ENCODE results near the gene AKR7A3.
A peak's percentile ranks its signal among the peaks of the same experiment; 100 is the strongest.

Gene AKR7A3

GRCh38 chr1:19288324-19289241, at the start of gene AKR7A3:
AKR7A3 (minus strand) TSS chr1:19288770; CDS start chr1:19288709, 61 bp downstream.
- DNase-seq, result peak; percentile 53 to 59

DNA sequence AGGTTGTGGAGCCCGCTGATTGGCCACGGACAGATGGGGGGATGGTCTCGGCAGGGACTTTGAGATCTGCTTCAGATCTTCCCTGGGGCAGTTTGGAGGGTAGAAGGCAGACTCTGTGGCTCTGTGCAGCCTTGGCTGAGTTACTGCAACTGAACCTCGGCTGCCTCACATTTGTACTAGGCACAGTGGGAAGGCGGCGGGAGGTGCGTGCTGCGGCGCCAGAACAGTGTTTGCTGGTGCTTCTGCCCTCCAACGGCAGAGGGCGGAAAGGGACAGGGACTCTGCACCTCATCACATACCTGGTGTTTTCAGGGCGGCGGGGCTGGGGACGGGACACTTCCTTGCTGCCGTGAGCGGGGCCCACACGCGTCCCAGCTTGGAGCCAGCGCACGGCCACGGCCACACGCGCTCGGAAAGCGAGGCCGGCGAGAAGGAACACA, 49.8 kb upstream of the AKR7A3 start:
- no peak for DNase-seq

GRCh38 chr1:19337289-19337688, 48.7 kb upstream of the AKR7A3 start:
- DNase-seq, result no peak

DNA sequence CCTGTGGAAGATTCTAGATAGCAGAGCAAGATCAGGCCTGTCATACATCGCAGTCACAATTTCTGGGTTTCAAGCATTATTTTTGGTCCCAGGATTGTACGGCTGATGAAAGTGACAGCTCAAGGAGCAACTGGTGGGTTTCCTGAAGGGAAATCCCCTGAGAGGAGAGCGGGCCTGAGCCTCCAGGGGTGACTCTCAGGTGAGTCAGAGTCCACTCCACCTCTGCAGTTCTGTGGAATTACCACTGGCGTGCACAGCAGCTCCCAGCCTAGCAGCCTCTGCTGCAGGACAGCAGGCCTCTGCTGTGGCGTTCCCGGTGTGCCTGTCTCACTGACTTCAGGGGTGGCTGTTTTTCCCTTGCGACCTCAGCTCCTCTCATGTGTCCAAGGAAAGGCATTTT, 48.0 kb upstream of the AKR7A3 start:
- no peak for DNase-seq

DNA sequence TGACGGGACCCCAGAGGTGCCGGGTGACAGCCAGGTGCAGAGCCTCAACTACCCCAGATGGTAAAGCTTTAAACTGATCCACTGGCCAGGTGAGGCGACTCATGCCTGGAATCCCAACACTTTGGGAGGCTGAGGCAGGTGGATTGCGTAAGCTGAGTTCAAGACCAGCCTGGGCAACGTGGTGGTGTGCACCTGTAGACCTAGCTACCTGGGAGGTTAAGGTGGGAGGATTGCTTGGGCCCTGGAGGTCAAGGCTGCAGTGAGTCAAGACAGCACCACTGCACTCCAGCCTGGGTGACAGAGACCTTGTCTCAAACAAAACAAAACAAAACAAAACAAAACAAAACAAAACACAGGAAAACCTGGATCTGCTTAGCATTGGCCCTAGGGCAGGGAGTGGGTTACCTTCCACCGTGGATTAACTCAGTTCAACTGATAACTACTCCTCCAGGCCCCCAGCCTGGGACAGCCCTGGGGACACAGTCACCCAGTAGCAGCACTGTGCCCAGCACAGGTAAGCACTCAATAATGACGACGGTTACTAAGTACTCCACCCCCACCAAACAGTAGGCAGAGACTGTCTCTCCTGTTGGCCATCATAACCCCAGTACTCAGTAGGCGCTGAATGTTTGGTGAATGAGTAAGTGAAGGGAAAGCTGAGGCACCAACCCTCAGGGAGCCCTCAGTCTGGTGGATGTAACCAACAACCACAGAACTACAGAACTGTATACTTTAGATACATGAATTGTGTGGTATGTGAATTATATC, 45.2 kb upstream of the AKR7A3 start:
- no peak for DNase-seq

DNA sequence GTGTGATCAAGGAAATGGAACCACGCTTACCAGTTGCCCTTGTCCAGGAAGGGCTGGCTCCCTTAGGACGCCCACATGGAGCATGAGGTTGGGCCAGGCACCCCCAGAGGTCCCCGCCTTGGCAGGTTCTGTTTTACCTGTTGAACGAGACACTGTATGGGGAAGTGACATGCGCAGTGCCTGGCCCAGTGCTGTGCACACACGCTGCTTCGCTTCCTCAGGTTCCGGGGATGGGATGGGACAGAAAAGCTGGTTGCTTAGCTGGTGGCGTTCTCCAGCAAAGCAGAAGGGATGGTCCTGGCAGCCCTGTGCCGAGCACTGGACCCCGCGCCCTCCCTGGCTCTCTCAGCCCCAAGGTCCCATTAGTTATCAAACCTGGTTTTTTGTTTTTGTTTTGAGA, 44.3 kb upstream of the AKR7A3 start:
- DNase-seq, result no peak

GRCh38 chr1:19331262-19331878, 42.8 kb upstream of the AKR7A3 start:
- no peak for DNase-seq

GRCh38 chr1:19330449-19331135, 42.0 kb upstream of the AKR7A3 start:
- DNase-seq, result no peak

- no peak for DNase-seq
These were observed 41.0 kb upstream of the AKR7A3 start for GRCh38 chr1:19329611-19330010.

DNA sequence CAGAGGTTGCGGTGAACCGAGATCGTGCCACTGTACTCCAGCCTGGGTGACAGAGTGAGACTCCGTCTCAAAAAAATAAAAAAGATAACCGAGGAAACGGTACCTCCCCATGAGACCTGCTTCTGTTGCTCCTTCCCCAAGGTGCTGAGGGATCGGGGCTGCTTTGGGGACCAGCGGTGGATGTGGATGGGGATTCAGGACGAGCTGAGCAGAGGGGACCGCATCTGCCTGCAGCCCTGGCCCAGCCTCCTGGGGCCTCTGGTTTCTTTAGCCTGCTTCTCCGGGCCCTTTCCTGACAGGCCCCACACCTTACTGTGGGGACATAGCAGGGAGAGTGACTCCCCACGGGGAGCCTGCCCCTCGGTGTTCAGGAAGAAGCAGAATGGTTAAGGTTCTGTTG, 40.6 kb upstream of the AKR7A3 start:
- no peak for DNase-seq

- DNase-seq, result no peak
These were observed 39.9 kb upstream of the AKR7A3 start for GRCh38 chr1:19328486-19328885.

DNA sequence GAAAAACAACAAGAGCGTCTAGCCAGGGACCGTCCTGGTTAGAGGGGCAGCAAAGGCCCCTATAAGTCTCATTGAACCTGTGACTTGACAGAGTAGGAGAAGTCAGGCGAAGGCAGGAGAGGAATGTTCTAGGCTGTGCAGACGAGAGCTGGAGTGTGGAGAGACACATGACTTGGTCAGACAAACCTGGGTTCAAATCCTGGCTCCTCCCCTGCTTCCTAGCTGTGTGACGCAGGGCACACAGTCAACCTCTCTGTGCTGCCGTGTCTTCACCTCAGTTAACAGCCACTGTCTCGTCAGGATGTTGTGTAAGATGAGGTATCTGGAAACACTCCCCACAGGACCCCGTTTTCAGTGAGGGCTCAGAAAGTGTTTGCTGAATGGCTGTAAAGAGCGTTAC, 39.2 kb upstream of the AKR7A3 start:
- DNase-seq, result no peak

DNA sequence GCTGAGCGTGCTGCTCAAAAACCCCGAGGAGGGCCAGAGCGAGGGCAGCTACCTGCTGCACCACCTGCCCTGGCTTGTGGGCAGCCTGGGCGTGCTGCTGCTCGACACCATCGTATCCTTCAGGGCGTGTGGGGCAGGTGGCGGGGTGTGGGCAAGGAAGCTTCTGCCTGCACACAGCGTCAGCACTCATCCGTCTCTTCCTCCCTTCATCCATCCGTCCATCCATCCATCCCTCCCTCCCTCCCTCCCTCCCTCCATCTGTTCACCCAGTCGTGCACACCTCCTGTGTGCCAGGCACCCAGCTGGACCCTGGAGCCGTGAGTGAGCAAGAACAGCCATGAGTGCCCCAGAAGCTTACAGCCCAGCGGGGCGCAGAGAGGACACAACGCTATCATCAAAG, 38.7 kb upstream of the AKR7A3 start:
- no peak for DNase-seq

DNA sequence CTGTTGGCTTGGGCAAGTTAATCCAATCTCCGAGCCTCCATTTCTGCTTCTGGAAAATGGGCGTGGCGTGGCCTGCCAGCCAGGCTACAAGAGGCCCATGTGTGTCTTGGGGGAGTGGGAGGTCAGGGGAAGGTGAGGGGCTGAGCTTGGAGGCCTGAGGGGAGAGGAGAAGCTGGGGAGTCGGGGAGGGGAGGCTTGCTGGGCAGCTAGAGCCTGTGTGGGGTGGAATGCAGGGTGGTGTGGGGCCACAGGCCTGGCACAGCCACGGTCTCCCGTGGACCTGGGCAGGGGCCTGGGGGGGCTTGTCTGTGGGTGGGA, 38.1 kb upstream of the AKR7A3 start:
- DNase-seq, result no peak

DNA sequence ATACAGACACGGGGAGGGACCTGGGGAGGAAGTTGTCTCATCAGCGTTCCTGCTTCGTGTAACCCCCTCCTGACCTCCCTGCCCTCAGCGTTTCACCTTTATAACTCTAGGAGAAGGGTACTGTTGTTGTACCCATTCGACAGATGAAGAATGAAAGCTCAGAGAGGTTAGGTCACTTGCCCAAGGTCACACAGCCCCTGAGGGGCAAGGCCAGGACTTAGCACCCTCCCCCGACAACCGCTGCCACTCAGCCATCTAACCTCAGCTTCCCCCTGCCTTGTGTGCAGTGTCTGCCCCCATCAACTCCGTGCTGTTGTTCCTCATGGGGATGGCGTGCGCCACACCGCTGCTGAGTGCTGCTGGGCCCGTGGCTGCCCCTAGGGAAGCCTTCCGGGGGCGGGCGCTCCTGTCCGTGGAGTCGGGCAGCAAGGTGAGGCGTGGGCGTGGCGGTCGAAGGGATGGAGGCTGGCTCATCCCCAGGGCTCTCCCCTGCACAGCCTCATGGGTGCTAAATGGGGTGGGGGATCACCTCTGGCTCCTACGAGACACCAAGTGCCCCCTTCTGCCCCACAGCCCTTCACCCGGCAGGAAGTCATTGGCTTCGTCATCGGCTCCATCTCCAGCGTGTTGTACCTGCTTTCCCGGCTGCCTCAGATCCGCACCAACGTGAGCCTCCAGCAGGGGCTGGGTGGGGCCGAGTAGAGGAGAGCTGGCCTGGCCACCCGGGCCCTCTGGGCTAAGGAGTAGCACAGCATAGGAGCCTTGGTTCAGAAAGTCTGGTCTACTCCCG, 37.6 kb upstream of the AKR7A3 start:
- no peak for DNase-seq

DNA sequence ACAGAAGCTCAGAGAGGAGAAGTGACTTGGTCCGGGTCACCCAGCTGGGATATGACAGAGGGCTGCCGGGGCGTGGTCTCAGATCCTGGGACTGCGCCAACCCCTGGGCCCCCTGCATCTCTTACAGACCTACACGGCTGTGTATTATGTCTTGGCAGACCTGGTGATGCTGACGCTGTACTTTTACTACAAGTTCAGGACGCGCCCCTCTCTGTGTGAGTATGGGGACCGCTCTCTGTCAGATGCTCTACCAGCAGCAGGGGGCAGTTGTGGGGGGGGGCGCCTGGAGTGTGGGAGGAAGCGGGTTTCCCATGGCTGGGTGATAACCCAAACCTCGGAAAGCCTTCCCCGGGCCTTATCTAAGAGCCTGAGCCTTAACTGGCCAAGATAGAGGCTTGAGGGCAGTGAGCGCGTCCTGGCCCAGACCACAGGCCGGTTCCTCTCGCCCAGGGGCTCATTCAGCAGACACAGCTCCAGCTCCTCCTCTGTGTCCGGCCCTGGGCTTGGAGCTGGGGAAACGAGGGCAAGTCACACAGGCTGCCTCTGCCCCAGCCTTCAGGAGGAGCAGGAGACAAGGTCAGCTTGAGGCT, 36.9 kb upstream of the AKR7A3 start:
- no peak for DNase-seq

- DNase-seq, result no peak
These were observed 36.1 kb upstream of the AKR7A3 start for GRCh38 chr1:19324665-19324990.

DNA sequence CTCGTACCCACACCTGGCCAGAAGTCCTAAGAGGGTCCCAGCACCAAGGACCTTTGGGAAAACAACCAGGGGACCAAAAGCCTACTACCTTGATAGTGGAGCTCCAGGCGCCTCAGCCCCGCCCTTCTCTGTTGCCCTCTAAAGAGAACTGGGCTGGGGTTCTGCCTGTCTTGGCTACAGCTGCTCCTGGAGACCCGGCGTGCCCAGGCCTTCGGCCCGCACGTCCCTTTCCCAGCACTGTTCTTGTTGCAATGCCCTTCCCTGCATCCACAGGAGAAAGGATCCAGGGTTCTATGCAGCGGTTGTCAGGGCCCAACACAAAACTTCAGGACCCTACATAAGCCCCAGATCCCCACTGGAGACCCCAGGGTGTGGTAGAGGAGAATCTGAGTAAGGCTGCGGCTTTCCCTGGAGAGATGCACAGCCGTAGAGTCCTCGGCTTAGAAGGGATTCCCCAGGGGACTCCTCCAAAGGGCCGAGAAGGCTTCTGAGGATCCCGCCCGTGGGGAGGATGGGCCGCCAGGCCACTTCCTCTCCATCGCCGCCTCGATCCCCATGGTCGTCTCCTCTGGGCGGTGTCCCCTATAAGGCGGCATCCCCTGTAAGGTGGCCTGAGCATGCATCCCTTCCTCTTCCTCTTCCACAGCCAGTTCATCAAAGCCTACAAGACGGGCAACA, 35.6 kb upstream of the AKR7A3 start:
- DNase-seq, result no peak

DNA sequence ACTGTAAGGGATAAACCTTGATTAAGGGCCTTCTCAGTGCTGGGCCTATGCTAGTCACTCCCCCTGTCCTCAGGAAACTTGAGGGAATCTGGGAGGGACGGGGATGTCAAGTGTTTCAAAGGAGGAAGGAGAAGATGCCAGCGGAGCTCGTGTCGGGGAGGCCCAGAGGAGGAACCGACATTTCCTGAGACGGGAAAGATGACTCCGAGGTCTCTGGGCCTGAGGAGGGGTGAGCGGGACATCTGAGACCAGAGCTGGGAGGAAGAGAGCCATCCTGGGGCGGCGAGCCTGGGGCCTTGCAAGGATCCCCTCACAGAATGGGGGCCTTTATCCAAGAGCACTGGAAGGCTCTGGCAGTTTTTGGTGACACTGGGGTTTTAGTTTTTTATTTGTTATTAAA, 33.9 kb upstream of the AKR7A3 start:
- DNase-seq, result no peak

GRCh38 chr1:19321071-19321470, 32.5 kb upstream of the AKR7A3 start:
- no peak for DNase-seq

DNA sequence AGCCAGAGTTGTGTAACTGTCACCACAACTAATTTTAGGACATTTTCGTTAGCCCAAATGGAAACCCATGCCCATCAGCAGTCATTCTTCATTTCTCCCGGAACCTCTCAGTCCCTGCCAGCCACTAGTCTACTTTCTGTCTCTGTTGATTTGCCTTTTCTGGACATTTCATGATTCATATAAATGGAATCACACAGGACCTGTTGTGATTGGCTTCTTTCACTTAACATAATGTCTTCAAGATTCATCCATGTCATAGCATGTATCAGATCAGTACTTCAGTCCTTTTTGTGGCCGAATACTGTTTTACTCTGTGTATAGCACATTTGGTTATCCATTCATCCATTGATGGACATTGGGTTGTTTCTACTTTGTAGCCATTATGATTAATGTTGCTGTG, 30.6 kb upstream of the AKR7A3 start:
- DNase-seq, result no peak
